NB4 (cell line): Measurements from ENCODE around the gene SFSWAP.
"Not testable (repeated sequence)": the region's sequence is repeated elsewhere in the genome, so short reads cannot be mapped to it uniquely, and the experiment has no call there.

Experiments
- DNase-seq: peaks from one replicate; pipeline ENCODE4 v3.0.0; 2010; ENCODE audit warnings: low read depth
- H3K4me3 ChIP-seq: one replicate; pipeline ENCODE4 v1.5.1; 2011; ENCODE audit warnings: mild to moderate bottlenecking, low read depth, low read length, moderate library complexity
- MYC ChIP-seq: IDR thresholded peaks from 2 replicates; pipeline ENCODE4 v1.6.1; 2011; ENCODE audit warnings: low read depth, low read length
- POLR2A ChIP-seq: IDR thresholded peaks from 2 replicates; pipeline ENCODE4 v1.6.1; 2011; ENCODE audit warnings: mild to moderate bottlenecking; ENCODE audit not compliant: insufficient read length; ENCODE audit errors: extremely low read depth
- TF ChIP-seq, protein P1 (sequence below): IDR thresholded peaks from one replicate; pipeline ENCODE4 v1.5.1; 2012; ENCODE audit warnings: low read depth, low read length
- TF ChIP-seq, protein P2 (sequence below): IDR thresholded peaks from 2 replicates; pipeline ENCODE4 v1.6.1; 2011; ENCODE audit warnings: low read depth, low read length

SFSWAP gene

DNA sequence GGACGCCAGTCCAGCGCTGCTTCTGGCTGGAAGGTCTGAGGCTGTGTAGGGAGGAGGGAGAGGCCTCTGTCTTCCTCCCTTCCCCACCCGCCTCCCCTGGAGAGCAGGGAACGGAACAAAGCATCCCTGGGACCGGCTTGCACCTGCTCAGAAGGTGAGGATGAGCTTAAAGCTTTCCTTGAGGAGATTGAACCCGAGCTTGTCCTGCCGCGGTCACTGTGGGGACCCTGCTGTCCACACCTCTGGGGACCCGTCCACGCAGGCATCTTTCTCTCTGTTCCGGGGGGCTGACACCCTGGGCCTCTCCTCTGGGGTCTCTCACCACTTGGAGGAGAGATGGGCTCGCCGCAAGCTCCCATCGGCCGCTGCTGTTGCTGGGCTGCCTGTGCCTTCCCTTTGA lies 33.2 kb upstream of the SFSWAP start:
- DNase-seq, result no peak
- TF ChIP-seq, protein P1, sequence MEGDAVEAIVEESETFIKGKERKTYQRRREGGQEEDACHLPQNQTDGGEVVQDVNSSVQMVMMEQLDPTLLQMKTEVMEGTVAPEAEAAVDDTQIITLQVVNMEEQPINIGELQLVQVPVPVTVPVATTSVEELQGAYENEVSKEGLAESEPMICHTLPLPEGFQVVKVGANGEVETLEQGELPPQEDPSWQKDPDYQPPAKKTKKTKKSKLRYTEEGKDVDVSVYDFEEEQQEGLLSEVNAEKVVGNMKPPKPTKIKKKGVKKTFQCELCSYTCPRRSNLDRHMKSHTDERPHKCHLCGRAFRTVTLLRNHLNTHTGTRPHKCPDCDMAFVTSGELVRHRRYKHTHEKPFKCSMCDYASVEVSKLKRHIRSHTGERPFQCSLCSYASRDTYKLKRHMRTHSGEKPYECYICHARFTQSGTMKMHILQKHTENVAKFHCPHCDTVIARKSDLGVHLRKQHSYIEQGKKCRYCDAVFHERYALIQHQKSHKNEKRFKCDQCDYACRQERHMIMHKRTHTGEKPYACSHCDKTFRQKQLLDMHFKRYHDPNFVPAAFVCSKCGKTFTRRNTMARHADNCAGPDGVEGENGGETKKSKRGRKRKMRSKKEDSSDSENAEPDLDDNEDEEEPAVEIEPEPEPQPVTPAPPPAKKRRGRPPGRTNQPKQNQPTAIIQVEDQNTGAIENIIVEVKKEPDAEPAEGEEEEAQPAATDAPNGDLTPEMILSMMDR, result no peak
- TF ChIP-seq POLR2A (no peak), MYC (no peak)
- TF ChIP-seq, protein P2, sequence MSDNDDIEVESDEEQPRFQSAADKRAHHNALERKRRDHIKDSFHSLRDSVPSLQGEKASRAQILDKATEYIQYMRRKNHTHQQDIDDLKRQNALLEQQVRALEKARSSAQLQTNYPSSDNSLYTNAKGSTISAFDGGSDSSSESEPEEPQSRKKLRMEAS, result no peak

DNA sequence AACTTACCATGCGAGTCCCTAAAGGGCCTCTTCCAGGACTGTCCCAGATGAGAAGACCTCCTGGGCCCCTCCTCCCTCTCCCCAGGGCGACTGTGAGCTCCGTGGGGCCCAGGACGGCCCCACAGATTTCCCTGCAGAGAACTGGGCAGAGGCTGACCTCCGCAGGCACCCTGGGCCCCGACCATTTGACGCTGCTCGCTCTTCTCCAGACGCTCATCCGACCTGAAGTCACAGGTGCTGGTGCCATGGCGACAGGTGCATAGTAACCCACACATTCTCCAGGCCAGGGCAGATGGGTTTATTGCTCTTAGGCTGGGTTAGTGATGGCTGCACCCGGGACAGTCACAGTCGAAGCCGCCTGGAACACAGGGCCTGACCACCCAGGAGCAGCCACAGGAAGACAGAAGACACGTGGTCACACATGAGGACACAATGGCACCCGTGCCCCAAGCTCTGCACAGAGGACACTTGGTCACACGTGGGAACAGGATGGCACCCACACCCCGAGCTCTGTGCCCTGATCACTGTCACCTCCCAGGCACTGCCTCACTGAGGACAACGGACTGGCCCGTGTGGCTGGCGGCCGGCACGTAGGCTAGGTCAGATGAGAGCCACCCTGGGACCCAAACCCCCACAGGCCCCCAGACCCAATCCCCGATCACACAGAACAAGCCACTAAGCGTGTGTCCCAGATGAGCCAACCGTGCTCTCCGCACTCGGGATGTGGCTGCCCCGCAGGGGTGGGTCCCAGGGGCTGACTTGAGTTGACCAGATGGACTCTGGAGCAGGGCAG lies 32.3 kb upstream of the SFSWAP start:
- H3K4me3 ChIP-seq, DNase-seq: not testable (repeated sequence)

More for the DNA sequence above, 33.2 kb upstream of the SFSWAP start:
- no peak overlapping the region for H3K4me3 ChIP-seq

DNA sequence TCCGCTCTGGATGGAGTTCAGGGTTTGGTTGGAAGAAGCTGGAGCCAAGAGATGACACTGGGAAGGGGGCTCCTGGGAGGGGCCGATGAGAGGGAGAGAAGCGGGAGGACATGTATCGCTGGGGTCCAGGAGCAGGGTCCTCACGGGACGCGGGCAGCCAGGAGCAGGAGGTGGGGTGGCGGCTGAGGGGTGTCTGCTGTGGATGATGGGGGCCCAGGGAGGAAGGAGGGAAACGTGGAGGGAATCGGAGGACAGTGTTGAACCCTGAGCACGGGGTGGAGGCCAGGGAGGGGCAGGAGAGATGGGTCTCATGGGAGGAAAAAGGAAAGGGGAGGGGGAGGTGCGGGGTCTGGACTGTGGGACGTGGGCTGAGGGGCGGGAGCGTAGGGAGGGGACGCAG lies 31.7 kb upstream of the SFSWAP start:
- not testable (repeated sequence) for H3K4me3 ChIP-seq, DNase-seq

DNA sequence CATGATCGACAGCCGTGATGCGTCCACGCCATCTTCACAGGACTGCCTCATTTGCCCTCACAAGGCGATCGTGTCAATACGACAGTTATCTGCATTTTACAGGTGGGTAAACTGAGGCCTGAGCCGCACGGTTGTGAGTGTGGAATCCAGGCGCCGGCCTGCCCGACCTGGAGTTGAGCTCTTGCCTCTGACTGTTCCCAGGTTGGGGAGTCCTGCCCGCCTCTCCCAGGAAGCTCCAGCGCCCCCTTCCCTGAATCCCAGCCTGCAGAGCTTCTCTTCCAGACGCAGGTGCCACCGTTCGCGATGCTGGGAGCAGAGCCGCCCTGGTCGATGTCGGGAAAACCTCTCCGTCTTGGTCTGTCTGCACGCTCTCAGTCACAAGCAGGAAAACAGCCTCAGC lies 31.1 kb upstream of the SFSWAP start:
- not testable (repeated sequence) for H3K4me3 ChIP-seq, DNase-seq

DNA sequence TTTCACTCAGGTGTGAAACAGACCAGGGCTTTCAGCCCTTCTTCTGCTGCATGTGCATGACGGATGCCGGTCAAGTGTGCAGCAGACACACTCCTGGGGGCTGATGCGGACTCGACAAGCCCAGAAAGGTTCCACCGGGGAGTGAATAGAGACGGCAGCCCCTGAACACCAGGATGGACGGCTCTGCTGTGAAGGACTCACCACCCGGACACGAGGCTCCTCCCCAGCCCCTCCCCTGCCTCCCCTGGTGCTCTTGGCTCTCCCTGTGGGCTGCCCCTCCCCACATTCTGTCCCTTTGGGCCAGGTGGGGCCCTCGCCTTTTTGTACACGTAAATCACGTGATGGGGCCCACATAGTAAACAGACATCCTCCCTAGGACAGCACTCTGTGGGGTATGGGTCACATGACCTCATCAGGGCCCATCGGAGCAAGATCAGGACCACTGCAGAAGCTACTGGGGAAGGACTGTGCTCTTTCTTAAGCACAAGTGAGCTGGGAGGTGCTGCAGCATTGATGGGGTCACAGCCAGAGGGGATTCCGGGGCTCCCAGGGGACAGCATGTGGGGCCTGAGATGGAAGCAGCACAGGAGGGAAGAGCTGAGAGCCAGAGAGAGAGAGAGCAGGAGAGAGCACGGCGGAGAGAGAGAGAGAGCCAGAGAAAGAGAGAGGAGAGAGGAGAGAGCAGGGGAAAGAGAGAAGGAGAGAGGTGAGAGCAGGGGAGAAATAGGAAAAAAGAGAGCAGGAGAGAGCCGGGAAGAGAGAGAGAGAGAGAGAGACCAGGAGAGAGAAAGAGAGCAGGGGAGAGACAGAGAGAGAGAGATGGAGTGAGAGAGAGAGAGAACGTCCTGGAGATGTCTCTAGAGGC lies 30.3 kb upstream of the SFSWAP start:
- not testable (repeated sequence) for DNase-seq, H3K4me3 ChIP-seq

DNA sequence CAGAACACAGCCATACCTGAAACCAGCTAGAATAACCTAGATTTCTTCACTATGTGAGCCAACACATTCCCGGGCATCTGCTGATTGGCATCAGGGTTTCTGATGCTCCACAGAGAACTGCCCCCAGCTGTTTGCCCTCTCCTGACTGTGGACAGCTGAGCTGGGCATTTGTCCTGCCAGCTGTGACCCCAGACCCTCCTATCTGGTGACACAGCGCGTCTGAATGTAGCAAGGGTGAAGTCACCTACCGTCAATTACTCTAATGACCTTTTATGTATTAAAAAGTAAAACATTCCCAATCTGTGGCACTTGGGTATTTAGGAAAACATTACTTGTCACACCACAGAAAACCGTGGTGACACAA lies 29.7 kb upstream of the SFSWAP start:
- H3K4me3 ChIP-seq, result no peak overlapping the region
- TF ChIP-seq, protein P1, result no peak
- TF ChIP-seq, protein P2, result no peak
- TF ChIP-seq MYC (no peak), POLR2A (no peak)
- no peak for DNase-seq

DNA sequence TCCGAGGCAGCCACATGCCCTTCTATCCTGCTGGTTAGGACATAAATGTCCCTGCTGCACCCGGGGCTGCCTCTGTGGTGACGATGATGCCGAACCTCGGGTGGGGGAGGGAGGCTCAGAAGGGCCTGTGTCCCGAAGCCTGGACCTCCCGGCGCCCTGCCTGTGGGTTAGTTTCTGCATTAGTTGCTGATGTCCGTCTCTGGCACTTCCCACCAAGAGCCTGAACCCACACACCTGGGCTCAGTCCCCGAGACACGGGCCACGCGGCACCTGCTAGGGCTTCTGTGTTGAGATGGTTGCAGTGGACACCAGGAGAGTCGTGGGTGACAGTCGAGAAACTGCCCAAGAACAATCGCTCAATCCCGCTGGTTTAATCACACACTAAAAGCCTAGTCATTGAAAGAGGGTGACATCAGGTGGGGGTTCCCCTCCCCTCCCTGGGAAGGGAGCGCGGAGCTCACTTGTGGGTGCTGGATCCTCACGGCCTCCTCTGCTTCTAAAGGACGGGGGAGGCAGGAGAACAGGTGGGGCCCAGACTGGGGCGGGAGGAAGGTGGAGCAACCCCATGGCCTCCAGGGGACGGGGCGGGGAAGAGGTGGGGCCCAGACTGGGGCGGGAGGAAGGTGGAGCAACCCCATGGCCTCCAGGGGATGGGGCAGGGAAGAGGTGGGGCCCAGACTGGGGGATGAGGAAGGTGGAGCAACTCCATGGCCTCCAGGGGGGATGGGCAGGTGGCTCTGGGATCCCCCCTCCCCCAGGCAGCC lies 29.0 kb upstream of the SFSWAP start:
- not testable (repeated sequence) for H3K4me3 ChIP-seq
- DNase-seq, result peak; percentile 79

DNA sequence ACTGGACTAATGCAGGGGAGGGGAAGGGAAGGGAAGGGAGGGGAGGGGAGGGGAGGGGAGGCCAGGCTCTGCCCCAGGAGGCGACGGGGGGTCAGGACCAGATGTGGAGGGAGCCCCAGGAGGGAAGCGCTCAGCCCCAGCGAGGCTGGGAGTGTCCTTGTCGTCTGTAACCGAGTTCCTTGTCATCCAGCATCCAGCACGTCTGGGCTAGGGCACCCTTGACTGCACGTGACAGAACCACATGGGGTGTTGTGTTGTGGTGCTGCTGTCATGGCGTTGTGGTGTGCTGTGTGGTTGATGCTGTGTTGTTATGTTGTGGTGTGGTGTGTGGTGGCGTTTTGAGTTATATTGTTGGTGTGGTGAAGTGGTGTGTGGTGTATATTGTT lies 28.4 kb upstream of the SFSWAP start:
- no peak for DNase-seq
- TF ChIP-seq, protein P2, result peak; percentile 30; the same call in 1 of the 2 replicates
- TF ChIP-seq, protein P1, result no peak
- TF ChIP-seq MYC (no peak), POLR2A (no peak)
- no peak overlapping the region for H3K4me3 ChIP-seq
